ENCODE data around the gene XIAP. TPM values are rescaled to one million over a fixed set of nuclear protein-coding genes. Genes with fewer than 3 reads are reported as not detected.

The XIAP gene
- total RNA-seq, 1 experiment from 2014 or later: 29.2 TPM

DNA sequence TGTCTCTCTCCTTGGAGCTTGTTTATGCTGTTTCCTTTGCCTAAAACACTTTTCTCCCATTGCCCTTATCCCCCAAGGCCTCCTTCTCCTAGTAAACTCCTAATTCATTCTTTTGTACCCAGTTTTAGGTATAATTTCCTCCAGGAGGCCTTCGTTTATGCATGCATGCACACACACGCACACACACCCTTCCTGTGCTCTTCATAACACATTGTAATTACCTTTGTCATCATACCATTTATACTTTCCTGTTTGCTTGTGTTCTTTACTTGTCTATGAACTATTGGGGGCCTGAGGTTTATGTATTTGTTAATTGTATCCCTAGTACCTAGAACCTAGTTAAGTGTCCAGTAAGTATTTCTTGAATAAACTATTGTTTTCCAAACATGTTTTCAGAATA, 45.5 kb downstream of the XIAP start:
- ChIA-PET CTCF (no interaction called here), POLR2A (ENCODE audit: unreplicated experiment) (no interaction called here)
- DNase-seq: no peak
- no peaks in the 10 kb centered on the region for H4K20me1 ChIP-seq (ENCODE audit: low read length)
- no peaks in the 10 kb centered on the region for H3K9me3 ChIP-seq (ENCODE audit: low read length)
- H3K27ac ChIP-seq (ENCODE audit: low read length): no peak overlapping the region
- H3K4me1 ChIP-seq (ENCODE audit: insufficient read depth, low read length): no peaks in the 10 kb centered on the region; the same call in 1 of the 2 replicates
- H3K79me2 ChIP-seq (ENCODE audit: low read length): no peaks in the 10 kb centered on the region
- H3K36me3 ChIP-seq (ENCODE audit: low read depth, low read length): peaks cover 11% of the 10 kb centered on the region; the same call in 1 of the 2 replicates
- H3K4me3 ChIP-seq (ENCODE audit: low read length): no peak overlapping the region
- H3K9me2 ChIP-seq (replicated peaks; ENCODE audit: low read length): no peaks in the 10 kb centered on the region
- no peaks in the 10 kb centered on the region for H3K27me3 ChIP-seq (ENCODE audit: low read length)
- no peaks in the 10 kb centered on the region for H3F3A ChIP-seq (ENCODE audit: low read length, unreplicated experiment)
- no peak for ATAC-seq
- no peak overlapping the region for H3K9ac ChIP-seq (ENCODE audit: low read length)
- no peak overlapping the region for H2AFZ ChIP-seq (ENCODE audit: low read length)
- no TSS peak for BruUV-seq (replicated peaks)
- TF ChIP-seq, protein P1, sequence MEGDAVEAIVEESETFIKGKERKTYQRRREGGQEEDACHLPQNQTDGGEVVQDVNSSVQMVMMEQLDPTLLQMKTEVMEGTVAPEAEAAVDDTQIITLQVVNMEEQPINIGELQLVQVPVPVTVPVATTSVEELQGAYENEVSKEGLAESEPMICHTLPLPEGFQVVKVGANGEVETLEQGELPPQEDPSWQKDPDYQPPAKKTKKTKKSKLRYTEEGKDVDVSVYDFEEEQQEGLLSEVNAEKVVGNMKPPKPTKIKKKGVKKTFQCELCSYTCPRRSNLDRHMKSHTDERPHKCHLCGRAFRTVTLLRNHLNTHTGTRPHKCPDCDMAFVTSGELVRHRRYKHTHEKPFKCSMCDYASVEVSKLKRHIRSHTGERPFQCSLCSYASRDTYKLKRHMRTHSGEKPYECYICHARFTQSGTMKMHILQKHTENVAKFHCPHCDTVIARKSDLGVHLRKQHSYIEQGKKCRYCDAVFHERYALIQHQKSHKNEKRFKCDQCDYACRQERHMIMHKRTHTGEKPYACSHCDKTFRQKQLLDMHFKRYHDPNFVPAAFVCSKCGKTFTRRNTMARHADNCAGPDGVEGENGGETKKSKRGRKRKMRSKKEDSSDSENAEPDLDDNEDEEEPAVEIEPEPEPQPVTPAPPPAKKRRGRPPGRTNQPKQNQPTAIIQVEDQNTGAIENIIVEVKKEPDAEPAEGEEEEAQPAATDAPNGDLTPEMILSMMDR (conservative IDR thresholded peaks at IDR 0.05; ENCODE audit: low read depth, low read length): no peak
- TF ChIP-seq EZH2phosphoT487 (IDR thresholded peaks at IDR 0.05; ENCODE audit: borderline replicate concordance, low read length) (no peak), EZH2 (IDR thresholded peaks at IDR 0.05; ENCODE audit: low read length, unreplicated experiment) (no peak)
- H3K4me2 ChIP-seq (ENCODE audit: low read length): no peak overlapping the region
- intact Hi-C loops (cut with micrococcal nuclease): no loop called here

DNA sequence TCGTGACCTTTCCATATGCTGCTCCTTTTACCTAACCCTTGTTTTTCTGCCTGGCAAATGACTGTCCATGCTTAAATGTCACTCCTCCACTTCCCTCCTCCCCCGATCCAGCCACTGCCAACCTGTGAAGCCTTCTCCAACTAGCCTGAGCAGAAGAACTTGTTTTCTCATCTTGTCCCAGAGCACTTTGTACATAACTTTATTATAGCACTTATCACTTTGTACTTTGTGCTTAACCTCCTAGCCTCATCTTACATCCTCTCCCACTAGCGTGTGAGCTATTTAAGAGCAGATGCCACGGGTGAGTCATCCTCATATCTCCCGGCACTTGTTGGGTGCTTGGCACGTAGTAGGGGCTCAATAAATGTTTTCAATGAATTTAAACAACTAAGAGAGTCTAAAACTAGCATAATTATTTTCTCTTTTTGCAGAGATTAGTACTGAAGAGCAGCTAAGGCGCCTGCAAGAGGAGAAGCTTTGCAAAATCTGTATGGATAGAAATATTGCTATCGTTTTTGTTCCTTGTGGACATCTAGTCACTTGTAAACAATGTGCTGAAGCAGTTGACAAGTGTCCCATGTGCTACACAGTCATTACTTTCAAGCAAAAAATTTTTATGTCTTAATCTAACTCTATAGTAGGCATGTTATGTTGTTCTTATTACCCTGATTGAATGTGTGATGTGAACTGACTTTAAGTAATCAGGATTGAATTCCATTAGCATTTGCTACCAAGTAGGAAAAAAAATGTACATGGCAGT, 46.9 kb downstream of the XIAP start:
- intact Hi-C loops (cut with micrococcal nuclease): no loop called here
- no peak for TF ChIP-seq EZH2phosphoT487 (IDR thresholded peaks at IDR 0.05; ENCODE audit: borderline replicate concordance, low read length)
- TF ChIP-seq, protein P1 (conservative IDR thresholded peaks at IDR 0.05; ENCODE audit: low read depth, low read length): no peak
- TF ChIP-seq EZH2 (IDR thresholded peaks at IDR 0.05; ENCODE audit: low read length, unreplicated experiment): no peak
- Histone ChIP-seq H3K27me3 (ENCODE audit: low read length) (no peaks in the 10 kb centered on the region), H3K9me2 (replicated peaks; ENCODE audit: low read length) (no peaks in the 10 kb centered on the region), H3K9ac (ENCODE audit: low read length) (no peak overlapping the region), H3K4me2 (ENCODE audit: low read length) (no peak overlapping the region), H3F3A (ENCODE audit: low read length, unreplicated experiment) (no peaks in the 10 kb centered on the region), H3K9me3 (ENCODE audit: low read length) (no peaks in the 10 kb centered on the region), H3K36me3 (ENCODE audit: low read depth, low read length) (peaks cover 3% of the 10 kb centered on the region; the same call in 1 of the 2 replicates), H3K4me1 (ENCODE audit: insufficient read depth, low read length) (no peaks in the 10 kb centered on the region; the same call in 1 of the 2 replicates), H3K4me3 (ENCODE audit: low read length) (no peak overlapping the region), H3K27ac (ENCODE audit: low read length) (no peak overlapping the region), H3K79me2 (ENCODE audit: low read length) (no peaks in the 10 kb centered on the region), H4K20me1 (ENCODE audit: low read length) (no peaks in the 10 kb centered on the region), H2AFZ (ENCODE audit: low read length) (no peak overlapping the region)
- no peak for DNase-seq
- no TSS peak for BruUV-seq (replicated peaks)
- ChIA-PET POLR2A (ENCODE audit: unreplicated experiment) (no interaction called here), CTCF (no interaction called here)
- no peak for ATAC-seq

DNA sequence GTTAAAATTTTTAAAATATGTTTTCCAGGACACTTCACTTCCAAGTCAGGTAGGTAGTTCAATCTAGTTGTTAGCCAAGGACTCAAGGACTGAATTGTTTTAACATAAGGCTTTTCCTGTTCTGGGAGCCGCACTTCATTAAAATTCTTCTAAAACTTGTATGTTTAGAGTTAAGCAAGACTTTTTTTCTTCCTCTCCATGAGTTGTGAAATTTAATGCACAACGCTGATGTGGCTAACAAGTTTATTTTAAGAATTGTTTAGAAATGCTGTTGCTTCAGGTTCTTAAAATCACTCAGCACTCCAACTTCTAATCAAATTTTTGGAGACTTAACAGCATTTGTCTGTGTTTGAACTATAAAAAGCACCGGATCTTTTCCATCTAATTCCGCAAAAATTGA, 49.7 kb downstream of the XIAP start:
- no peak overlapping the region for H3K27ac ChIP-seq (ENCODE audit: low read length)
- H3K9ac ChIP-seq (ENCODE audit: low read length): no peak overlapping the region
- H3K79me2 ChIP-seq (ENCODE audit: low read length): no peaks in the 10 kb centered on the region
- ATAC-seq: no peak
- POLR2A ChIA-PET (ENCODE audit: unreplicated experiment): no interaction called here
- CTCF ChIA-PET: no interaction called here
- H3K27me3 ChIP-seq (ENCODE audit: low read length): no peaks in the 10 kb centered on the region
- no peak overlapping the region for H3K4me3 ChIP-seq (ENCODE audit: low read length)
- H3K36me3 ChIP-seq (ENCODE audit: low read depth, low read length): peaks cover 3% of the 10 kb centered on the region; the same call in 1 of the 2 replicates
- H3K9me2 ChIP-seq (replicated peaks; ENCODE audit: low read length): no peaks in the 10 kb centered on the region
- no peaks in the 10 kb centered on the region for H3F3A ChIP-seq (ENCODE audit: low read length, unreplicated experiment)
- H3K4me2 ChIP-seq (ENCODE audit: low read length): no peak overlapping the region
- TF ChIP-seq EZH2phosphoT487 (IDR thresholded peaks at IDR 0.05; ENCODE audit: borderline replicate concordance, low read length) (no peak), EZH2 (IDR thresholded peaks at IDR 0.05; ENCODE audit: low read length, unreplicated experiment) (no peak)
- TF ChIP-seq, protein P1 (conservative IDR thresholded peaks at IDR 0.05; ENCODE audit: low read depth, low read length): no peak
- H3K9me3 ChIP-seq (ENCODE audit: low read length): no peaks in the 10 kb centered on the region
- no peaks in the 10 kb centered on the region for H4K20me1 ChIP-seq (ENCODE audit: low read length)
- BruUV-seq (replicated peaks): TSS peak; percentile 6
- no peaks in the 10 kb centered on the region; the same call in 1 of the 2 replicates for H3K4me1 ChIP-seq (ENCODE audit: insufficient read depth, low read length)
- no peak for DNase-seq
- intact Hi-C loops (cut with micrococcal nuclease): no loop called here
- H2AFZ ChIP-seq (ENCODE audit: low read length): no peak overlapping the region

Measured in PC-3 (cell line).